Hematopoietic multipotent progenitor cell treated with erythropoietin and hydrocortisone succinate and interleukin-3 and kit ligand, for 8 days (in vitro differentiated cells): ENCODE data around the gene TOX3.

Experiments
- DNase-seq: peaks from one replicate; pipeline ENCODE4 v3.0.0-alpha.2; 2015

The TOX3 gene

GRCh38 chr16:52563767-52564611 is 17.0 kb upstream of the TOX3 start:
- no peak for DNase-seq

GRCh38 chr16:52562770-52563169 is 15.8 kb upstream of the TOX3 start:
- no peak for DNase-seq

DNA sequence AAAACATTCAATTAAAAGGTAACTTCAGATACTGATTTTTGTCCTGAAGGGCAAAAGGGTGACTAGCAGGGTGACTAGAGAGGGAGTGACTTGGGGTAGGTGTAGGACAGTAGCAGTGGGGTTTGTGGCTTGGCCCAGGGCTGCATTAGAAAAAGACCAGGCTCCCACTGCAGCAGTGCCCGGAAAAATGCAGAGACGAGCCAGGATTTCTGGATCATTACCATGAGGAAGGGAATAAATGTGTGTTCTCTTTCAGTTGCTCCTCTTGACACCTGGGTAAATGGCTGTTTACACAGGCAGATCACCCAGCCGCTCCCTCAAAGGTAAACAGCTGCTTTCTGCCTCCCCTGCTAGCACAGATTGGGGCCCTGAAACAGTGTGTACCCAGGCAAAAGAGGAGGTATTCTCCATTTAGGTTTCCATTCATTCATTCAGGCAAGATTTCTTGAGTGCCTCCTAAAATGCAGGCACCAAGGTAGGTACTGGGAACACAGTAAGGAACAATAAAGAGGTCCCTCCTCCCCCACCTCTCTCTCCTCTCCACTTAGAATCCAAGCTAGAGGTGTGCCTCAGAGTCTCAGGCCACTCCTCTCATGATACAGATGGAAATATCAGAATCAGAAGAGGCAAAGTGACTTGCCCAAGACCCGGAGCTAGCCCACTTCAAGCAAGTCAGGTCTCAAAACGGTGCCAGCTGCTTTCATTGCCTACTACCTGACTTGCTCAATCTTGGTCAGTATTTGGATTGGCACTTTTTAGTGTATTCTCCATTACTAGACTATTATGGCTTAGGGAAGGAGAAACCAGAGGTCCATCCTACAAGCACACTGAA is 15.2 kb upstream of the TOX3 start:
- no peak for DNase-seq

GRCh38 chr16:52558448-52558847 is 11.5 kb upstream of the TOX3 start:
- DNase-seq, result no peak

DNA sequence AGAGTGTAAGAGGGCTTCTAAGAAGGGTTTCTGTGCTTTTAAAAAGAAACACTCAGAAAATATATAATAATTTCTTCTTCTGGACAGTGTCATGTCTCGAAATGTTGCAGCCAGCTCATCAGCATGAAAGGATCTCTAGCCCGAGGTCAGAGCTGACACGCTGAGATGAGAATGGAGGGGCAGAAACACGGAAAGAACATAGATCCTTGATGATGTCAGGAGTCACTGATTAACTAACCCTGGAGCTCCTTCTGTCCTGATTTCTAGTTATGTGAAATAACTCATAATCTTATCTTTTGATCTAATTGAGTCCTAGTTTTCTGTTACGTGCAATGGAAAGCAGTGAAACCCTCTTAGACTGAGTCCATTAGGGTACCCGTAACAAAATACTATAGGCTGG is 10.3 kb upstream of the TOX3 start:
- DNase-seq, result no peak

GRCh38 chr16:52556083-52556482 is 9.1 kb upstream of the TOX3 start:
- no peak for DNase-seq

GRCh38 chr16:52555572-52555971 is 8.6 kb upstream of the TOX3 start:
- DNase-seq, result no peak

DNA sequence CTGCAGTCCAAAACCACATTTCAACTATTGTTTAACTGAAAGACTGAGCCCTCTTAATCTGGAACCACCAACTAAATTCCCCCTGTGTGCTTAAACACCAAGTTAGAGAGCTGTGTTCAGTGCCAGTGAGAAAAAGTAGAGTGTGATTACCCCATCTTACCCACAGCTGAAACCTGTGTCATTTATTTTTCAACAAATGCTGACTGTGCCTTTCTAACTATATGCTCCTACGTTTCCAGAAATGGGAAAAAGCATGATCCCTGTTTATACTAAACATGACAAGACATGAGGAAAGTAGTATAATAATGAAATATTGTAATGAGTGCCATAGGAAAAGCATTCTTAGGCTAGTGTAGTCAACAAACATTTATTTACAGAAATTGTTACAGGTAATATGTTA is 7.4 kb upstream of the TOX3 start:
- DNase-seq, result no peak

DNA sequence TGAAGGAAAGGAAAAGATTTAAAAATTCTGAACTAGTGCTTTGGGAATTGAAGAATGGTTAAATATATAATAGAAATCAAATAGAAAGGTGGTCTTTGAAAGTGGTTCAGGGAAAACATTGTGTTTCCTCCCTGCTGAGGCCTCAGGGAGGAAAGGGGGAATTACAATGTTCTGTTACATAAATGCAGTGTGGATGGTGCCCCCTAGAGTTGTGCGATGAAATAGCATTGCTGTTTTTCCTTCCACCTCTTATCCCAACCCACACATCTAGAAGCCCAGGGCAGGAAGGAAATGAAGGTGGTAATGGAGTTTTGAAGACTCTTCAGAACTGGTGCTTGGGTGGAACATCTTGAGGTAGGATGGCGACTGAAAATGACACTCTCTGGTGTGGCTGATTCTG is 6.4 kb upstream of the TOX3 start:
- DNase-seq, result no peak

DNA sequence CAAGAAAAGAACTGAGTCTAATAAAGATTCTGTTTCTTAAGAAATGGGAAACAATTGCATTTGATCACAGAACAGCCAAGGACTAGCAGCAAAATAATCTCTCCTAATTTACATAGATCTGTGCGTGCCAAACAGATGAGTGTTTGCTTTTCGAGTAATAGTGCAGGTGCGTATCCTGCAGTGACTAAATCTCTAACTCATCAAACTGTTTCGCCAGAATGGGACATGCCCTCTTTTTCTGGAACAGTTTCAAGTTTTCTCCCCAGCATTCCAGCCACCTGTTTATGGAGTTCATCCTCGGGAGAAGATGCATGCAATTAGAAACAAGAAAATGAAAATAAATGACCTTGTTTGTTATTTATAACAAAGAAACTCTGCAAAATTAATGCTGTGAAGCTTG is 5.7 kb upstream of the TOX3 start:
- DNase-seq, result no peak

- no peak for DNase-seq
Observed at GRCh38 chr16:52549011-52549692, 2.2 kb upstream of the TOX3 start.

- DNase-seq, result no peak
Observed at GRCh38 chr16:52548261-52549010, 1.5 kb upstream of the TOX3 start.

DNA sequence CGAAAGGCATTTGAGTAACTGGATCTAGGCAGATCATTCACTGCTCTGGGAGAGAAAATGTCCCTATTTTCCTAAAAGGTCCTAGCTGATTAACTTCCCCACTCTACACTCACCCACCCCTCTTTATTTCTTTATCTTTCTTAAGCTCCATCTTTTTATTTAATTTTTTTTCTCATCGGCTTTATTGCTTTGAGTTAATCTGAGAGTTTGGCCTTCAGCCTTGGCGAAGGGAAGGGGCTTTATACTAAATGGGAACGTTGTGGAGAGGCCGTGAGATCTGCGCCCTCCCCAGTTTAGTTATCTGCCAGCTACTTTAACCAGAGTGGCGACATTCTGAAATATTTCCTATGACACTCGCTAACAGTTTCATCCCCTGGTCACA is 882 bp upstream of the TOX3 start:
- no peak for DNase-seq

DNA sequence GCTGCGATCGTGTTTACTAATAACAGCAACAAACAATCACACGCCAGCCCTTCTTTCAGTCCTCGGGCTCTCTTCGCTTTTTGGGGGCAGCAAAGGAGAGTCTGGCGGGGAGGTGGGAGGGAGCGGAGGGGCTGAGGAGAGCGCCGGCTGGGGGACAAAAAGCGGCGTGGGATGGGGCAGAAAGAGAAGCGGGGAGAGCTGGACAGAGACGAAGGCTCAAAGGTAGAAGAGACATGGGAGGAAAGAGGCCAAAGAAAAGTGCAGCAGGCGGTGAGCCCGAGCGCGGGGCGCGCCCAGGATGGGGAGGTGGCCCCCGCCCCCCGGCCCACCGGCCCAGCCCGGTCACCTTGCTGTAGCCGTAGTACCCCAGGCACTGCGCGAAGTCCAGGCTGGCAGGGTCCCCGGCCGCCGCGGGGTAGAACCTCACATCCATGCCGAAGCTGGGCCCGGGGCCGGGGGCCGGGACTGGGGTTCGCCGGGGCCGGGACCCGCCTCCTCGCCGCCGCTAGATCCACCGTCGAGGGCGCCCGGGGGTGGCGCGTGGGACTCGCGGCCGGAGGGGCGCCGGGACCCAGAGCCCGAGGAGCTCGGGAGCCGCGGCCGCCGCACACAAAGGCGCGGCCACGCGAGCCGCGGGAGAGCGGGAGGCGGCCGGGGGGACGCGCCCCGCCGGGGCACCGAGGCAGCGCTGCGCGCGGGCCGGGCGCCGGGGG is 496 bp downstream of the TOX3 start:
- DNase-seq, result no peak

DNA sequence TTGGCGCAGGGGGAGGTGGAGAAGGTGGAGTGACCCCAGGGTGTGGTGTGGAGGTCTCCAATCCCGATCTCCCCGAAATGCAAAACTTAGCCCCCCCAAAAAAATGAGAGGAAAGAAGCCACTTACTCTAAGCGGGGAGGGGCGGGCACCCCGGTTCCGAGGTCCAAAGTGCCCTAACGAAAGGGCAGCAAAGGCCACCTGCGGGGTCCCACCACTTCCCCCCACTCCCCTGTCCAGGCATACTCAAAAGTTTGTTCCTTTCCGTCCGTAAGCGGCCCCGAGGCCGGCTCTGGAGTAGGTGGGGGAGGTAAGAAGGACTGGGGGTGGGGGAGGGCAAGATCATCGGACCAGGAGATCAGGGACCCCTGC is 1.1 kb downstream of the TOX3 start:
- no peak for DNase-seq

GRCh38 chr16:52545222-52545897 is 1.6 kb downstream of the TOX3 start:
- no peak for DNase-seq

DNA sequence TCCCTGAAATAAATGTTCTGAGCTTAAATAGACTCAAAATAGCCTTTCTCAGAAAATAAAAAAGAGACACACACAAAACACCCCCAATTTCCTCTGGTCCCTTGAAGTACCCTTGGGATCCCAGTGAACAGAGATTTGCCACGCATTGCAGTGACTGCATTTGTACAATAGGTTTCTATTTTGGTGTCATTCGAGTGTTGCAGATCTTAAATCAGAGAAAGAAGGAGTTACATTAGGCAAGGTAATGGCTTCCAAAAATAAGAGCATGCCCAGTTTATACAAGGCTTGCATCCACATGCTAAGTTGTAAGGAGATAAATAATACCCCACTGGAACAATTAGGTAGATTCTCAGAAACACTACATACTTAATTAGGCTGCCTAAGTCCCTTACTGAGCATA is 2.2 kb downstream of the TOX3 start:
- no peak for DNase-seq

GRCh38 chr16:52543654-52544053 is 3.3 kb downstream of the TOX3 start:
- DNase-seq, result no peak

GRCh38 chr16:52540910-52541309 is 6.0 kb downstream of the TOX3 start:
- no peak for DNase-seq

GRCh38 chr16:52539191-52539590 is 7.8 kb downstream of the TOX3 start:
- no peak for DNase-seq

- DNase-seq, result no peak
Observed at GRCh38 chr16:52538511-52538910, 8.4 kb downstream of the TOX3 start.

DNA sequence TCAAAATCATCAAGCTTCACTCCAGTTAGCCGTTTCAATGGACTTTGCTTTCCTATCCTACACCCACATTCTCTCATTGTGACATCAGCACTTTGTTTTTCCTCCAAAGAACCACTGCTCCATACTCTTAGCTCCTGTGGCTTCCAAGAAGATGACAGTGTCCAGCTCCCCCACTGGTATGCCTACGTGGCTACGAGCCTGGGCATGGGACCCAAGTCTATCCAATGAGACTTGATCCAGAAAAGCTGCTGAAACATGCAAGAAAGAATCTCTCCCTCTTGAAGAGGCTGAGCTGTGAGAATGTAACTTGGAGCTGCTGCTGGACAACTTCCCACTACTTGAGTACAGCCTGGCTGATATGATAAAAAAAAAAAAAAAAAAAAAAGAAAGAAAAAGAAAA is 9.4 kb downstream of the TOX3 start:
- DNase-seq, result no peak
